DMS 273 treated with DMSO at 0.1 percent for 48 hours (cell line): ENCODE measurements around the gene CAPN12.
"Not testable (repeated sequence)": the region's sequence is repeated elsewhere in the genome, so short reads cannot be mapped to it uniquely, and the experiment has no call there.

Experiments used
- DNase-seq: peaks from one replicate; lab custom pipeline; 2025; lab: John Stamatoyannopoulos, UW

The CAPN12 gene

GRCh38 chr19:38770949-38771275 is 26.6 kb upstream of the CAPN12 start:
- not testable (repeated sequence) for DNase-seq

GRCh38 chr19:38770228-38770948 is 26.1 kb upstream of the CAPN12 start:
- DNase-seq, result not testable (repeated sequence)

GRCh38 chr19:38769635-38770211 is 25.4 kb upstream of the CAPN12 start:
- DNase-seq, result no peak

GRCh38 chr19:38766276-38767047 is 22.2 kb upstream of the CAPN12 start:
- no peak for DNase-seq

- no peak for DNase-seq
Measured at GRCh38 chr19:38765214-38765613, 20.9 kb upstream of the CAPN12 start.

GRCh38 chr19:38763795-38764220 is 19.5 kb upstream of the CAPN12 start:
- DNase-seq, result no peak

- DNase-seq, result not testable (repeated sequence)
Measured at GRCh38 chr19:38761884-38762389, 17.7 kb upstream of the CAPN12 start.

GRCh38 chr19:38760805-38761517 is 16.7 kb upstream of the CAPN12 start:
- DNase-seq, result not testable (repeated sequence)

GRCh38 chr19:38759590-38760003 is 15.3 kb upstream of the CAPN12 start:
- no peak for DNase-seq

GRCh38 chr19:38754196-38754595 is 9.9 kb upstream of the CAPN12 start:
- not testable (repeated sequence) for DNase-seq

- DNase-seq, result not testable (repeated sequence)
Measured at GRCh38 chr19:38753783-38754182, 9.5 kb upstream of the CAPN12 start.

GRCh38 chr19:38745316-38745715 is 1.0 kb upstream of the CAPN12 start:
- no peak for DNase-seq

GRCh38 chr19:38744874-38745273 is 600 bp upstream of the CAPN12 start:
- no peak for DNase-seq

- DNase-seq, result no peak
Measured at GRCh38 chr19:38743394-38744297, 628 bp downstream of the CAPN12 start.

GRCh38 chr19:38742906-38743305 is 1.4 kb downstream of the CAPN12 start:
- DNase-seq, result no peak

GRCh38 chr19:38742296-38742695 is 2.0 kb downstream of the CAPN12 start:
- DNase-seq, result no peak

- no peak for DNase-seq
Measured at GRCh38 chr19:38741670-38742069, 2.6 kb downstream of the CAPN12 start.

- DNase-seq, result no peak
Measured at GRCh38 chr19:38740932-38741331, 3.3 kb downstream of the CAPN12 start.

GRCh38 chr19:38740257-38740592 is 4.0 kb downstream of the CAPN12 start:
- DNase-seq, result no peak

- DNase-seq, result no peak
Measured at GRCh38 chr19:38739440-38740256, 4.6 kb downstream of the CAPN12 start.
